Heart left ventricle (tissue), 16 donors: Measurements from ENCODE around the gene CILP2. TPM values are rescaled to one million over a fixed set of nuclear protein-coding genes. Genes with fewer than 3 reads are reported as not detected.

Experiments used
- ATAC-seq, 4 donors: fragments of 200-7000 bp; cut with Tn5 transposase; one replicate each; pipeline ENCODE4 v1.9.1; 2020 to 2022; ENCODE audit warnings: moderate library complexity in 4 of 4, mild to moderate bottlenecking in 3 of 4, moderate number of reproducible peaks in 1 of 4
- DNase-seq, 5 donors: peaks; one replicate each; pipeline ENCODE4 v3.0.0-alpha.2; 2020
- H3K27ac ChIP-seq, 12 donors: fragments of 200-600 bp; sonication (generic) in 4 of 12; one replicate each; pipeline versions ENCODE4 v1.5.0 to v1.8.0; 2016 to 2022; ENCODE audit warnings: mild to moderate bottlenecking in 2 of 12
- H3K27me3 ChIP-seq, 9 donors: fragments of 200-600 bp; sonication (generic) in 2 of 9; one replicate each; pipeline versions ENCODE4 v1.5.1 to v1.8.0; 2016 to 2022; ENCODE audit warnings: mild to moderate bottlenecking in 3 of 9
- H3K36me3 ChIP-seq, 9 donors: fragments of 200-600 bp; sonication (generic) in 2 of 9; one replicate each; pipeline versions ENCODE4 v1.5.0 to v1.8.0; 2018 to 2022; ENCODE audit warnings: mild to moderate bottlenecking in 2 of 9
- H3K4me1 ChIP-seq, 12 donors: fragments of 200-600 bp; sonication (generic) in 4 of 12; one replicate each; pipeline versions ENCODE4 v1.5.0 to v1.8.0; 2016 to 2022; ENCODE audit warnings: mild to moderate bottlenecking in 3 of 12
- H3K4me3 ChIP-seq, 12 donors: fragments of 200-600 bp; sonication (generic) in 4 of 12; one replicate each; pipeline versions ENCODE4 v1.5.0 to v1.8.0; 2017 to 2022; ENCODE audit warnings: mild to moderate bottlenecking in 9 of 12, moderate library complexity in 4 of 12
- H3K9me3 ChIP-seq, 12 donors: fragments of 200-600 bp; sonication (generic) in 4 of 12; one replicate each; pipeline versions ENCODE4 v1.5.0 to v1.8.0; 2016 to 2022; ENCODE audit warnings: mild to moderate bottlenecking in 1 of 12
- CTCF ChIP-seq, 12 donors: fragments of 200-600 bp; sonication (generic) in 4 of 12; IDR thresholded peaks; one replicate each; pipeline versions ENCODE4 v1.5.0 to v1.8.0; 2018 to 2022; ENCODE audit warnings: antibody characterized with exemption in 12 of 12, mild to moderate bottlenecking in 5 of 12
- POLR2A ChIP-seq, 2 donors: fragments of 450-650 bp; IDR thresholded peaks; one replicate each; pipeline ENCODE4 v1.6.1; 2017; ENCODE audit warnings: antibody characterized with exemption in 2 of 2, mild to moderate bottlenecking in 2 of 2, moderate library complexity in 2 of 2
- WGBS, 4 donors: extraction: QIAGEN DNeasy Blood & Tissue Kit in 2 of 4; methylation state at CpG; one replicate each; pipeline versions ENCODE4 v1.1.5 to v1.1.7; 2013 to 2018; 5-methylcytosine and 5-hydroxymethylcytosine counted together
- intact Hi-C, 10 donors: fragments of 100-400 bp; cut with DNase I; formaldehyde crosslinking; loops; one replicate each; pipeline versions ENCODE4 v1.11.1 to v1.14.2; 2022
- polyA plus RNA-seq, 2 donors: library from polyadenylated mRNA; stranded (reverse); fragments of 200-250 nt; gene quantifications; one replicate each; pipeline ENCODE4 v1.2.3, GENCODE V29; 2013
- total RNA-seq, 9 donors: library from RNA; depleted of rRNA in 2 of 9; stranded (reverse); fragments of >200 nt in 2 of 9; fragmentation: NEBNext Ultra II Directional in 3 of 9; extraction: Animal tissue kit (Norgen Biotek cat#: 25700) in 3 of 9; gene quantifications; one replicate each; pipeline versions ENCODE4 v1.1.0 to v1.2.4, GENCODE V29; 2016 to 2023
- donor health status: ischemic (EF 13 %, LVEDD 7.1; RV severe dilation, severe dysfunction).
- donor health status: healthy with polysubstance abuse.
- donor health status: DM: no; HTN: yes; CAD: no.
- donor health status: DM: no; HTN: no; CAD: no.
- donor health status: ischemic (EF 25% LVEDD 6.9; RV normal size, moderate dysfunction).
- donor health status: ischemic (EF 25% LVEDD 5.7; RV mildly dilated, moderate dysfunction).
- donor health status: healthy.
- donor health status: DM: yes; HTN: yes; CAD: no.
- donor health status: ischemic (EF 35%, LVEDD 5.7; RV mildly dilated, moderate dysfunction).
- donor health status: nonischemic (EF 11% LVEDD 7.7; RV severe dilation, severe dysfunction).
- donor health status: DM: yes; HTN: yes; CAD: no.
- donor health status: PGD.
- donor health status: ischemic (EF 29% LVEDD 5.4; RV normal size, mild dysfunction).
- donor health status: nonischemic (EF 23%, LVEDD 6.1; RV moderate dilation, normal function).

The CILP2 gene
- total and polyA plus RNA-seq, 11 donors = 0.07 to 0.61 (median 0.22) TPM; not detected in 2

- intact Hi-C loops = loop anchor here in 6 of 10 donors (2.0 to 10.0 kb wide), 4 partner anchors 107 to 739 kb away; partner anchors contain the start of gene GMIP (in 1 of the 6)
- peaks cover 0 to 5% (median 0%) of the 10 kb centered on the region in 9 donors for H3K36me3 ChIP-seq
- peaks cover 4 to 32% (median 16%) of the 10 kb centered on the region in 12 donors for H3K4me1 ChIP-seq
- TF ChIP-seq CTCF (IDR thresholded peaks at IDR 0.05) = no peak
- no peak for TF ChIP-seq POLR2A (IDR thresholded peaks at IDR 0.05)
- no peak for ATAC-seq
- no peak for DNase-seq
- H3K27me3 ChIP-seq = peaks cover 2 to 32% (median 18%) of the 10 kb centered on the region in 9 donors
- no peak overlapping the region for H3K4me3 ChIP-seq
- H3K9me3 ChIP-seq = no peaks in the 10 kb centered on the region
- WGBS, 4 donors = 87 to 94% (median 90%) methylated on average over 22 to 34 of the region's 34 CpGs
- H3K27ac ChIP-seq = no peak overlapping the region
Observed at GRCh38 chr19:19535311-19536191, 2.5 kb upstream of the CILP2 start.

DNA sequence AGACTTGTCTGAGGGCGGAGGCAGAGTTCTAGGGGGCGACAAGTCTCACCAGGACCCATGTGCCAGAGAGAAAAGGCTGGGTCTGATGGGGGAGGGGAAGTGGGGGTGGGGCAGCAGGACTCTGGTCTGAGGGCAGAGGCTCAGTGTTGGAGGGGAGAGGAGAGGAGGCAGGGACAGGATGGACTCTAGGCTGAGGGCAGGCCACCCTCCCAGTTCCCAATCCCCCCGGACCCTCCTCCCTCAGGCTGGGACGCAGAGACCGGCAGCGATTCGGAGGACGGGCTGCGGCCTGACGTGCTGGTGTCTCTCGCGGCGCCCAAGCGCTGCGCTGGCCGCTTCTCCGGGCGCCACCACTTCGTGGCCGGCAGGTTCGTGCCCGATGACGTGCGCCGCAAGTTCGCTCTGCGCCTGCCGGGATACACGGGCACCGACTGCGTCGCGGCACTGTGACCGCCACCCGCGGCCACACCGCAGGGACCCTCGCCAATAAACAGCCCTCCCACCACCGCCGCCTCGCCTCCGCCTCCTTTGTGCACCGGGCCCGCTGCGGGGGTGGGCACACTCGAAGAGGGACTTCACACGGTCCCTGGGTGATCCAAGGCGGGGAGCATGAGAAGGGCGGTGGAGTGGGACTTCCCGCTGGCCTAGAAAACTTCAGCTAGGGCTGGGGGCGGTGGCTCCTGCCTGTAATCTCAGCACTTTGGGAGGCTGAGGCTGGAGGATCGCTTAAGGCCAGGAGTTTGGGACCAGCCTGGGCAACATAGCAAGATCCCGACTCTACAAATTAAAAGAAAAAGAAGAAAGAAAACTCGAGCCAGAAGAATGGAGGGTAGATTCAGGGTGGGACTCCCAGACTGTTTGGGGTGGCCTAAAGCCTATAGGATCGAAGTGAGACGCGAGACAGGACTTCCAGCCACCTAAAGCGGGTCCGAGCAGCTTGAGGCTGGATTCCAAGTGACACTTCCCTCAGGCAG is 703 bp upstream of the CILP2 start:
- ATAC-seq = no peak
- WGBS, 4 donors = 41 to 64% (median 43%) methylated on average over 30 to 59 of the region's 59 CpGs
- Histone ChIP-seq H3K4me1 (peaks cover 4 to 36% (median 16%) of the 10 kb centered on the region in 12 donors), H3K27ac (no peak overlapping the region), H3K9me3 (no peaks in the 10 kb centered on the region), H3K4me3 (peak overlapping the region in 6 of 12 donors; percentile 25 to 52 (median 42)), H3K27me3 (peaks cover 12 to 47% (median 23%) of the 10 kb centered on the region in 9 donors), H3K36me3 (peaks cover 0 to 5% (median 0%) of the 10 kb centered on the region in 9 donors)
- TF ChIP-seq POLR2A (IDR thresholded peaks at IDR 0.05) (no peak), CTCF (IDR thresholded peaks at IDR 0.05) (no peak)
- no peak for DNase-seq
- intact Hi-C loops = loop anchor here in 5 of 10 donors (10.0 kb wide), 3 partner anchors 397 to 737 kb away; no protein-coding TSS in a partner anchor

- peaks cover 4 to 31% (median 14%) of the 10 kb centered on the region in 12 donors for H3K4me1 ChIP-seq
- 27 to 36% (median 33%) methylated on average over 7 of the region's 7 CpGs for WGBS, 4 donors
- H3K36me3 ChIP-seq = peaks cover 0 to 5% (median 0%) of the 10 kb centered on the region in 9 donors
- H3K4me3 ChIP-seq = peak overlapping the region in 4 of 12 donors; percentile 41 to 52 (median 44)
- TF ChIP-seq CTCF (IDR thresholded peaks at IDR 0.05) (no peak), POLR2A (IDR thresholded peaks at IDR 0.05) (no peak)
- no peaks in the 10 kb centered on the region for H3K9me3 ChIP-seq
- H3K27me3 ChIP-seq = peaks cover 23 to 61% (median 32%) of the 10 kb centered on the region in 9 donors
- no peak for ATAC-seq
- intact Hi-C loops = loop anchor here in 5 of 10 donors (10.0 kb wide), 3 partner anchors 396 to 736 kb away; no protein-coding TSS in a partner anchor
- no peak for DNase-seq
- no peak overlapping the region for H3K27ac ChIP-seq
Observed at GRCh38 chr19:19538785-19539166, 711 bp downstream of the CILP2 start.
